Measurements from ENCODE around the gene GET4.
A peak's percentile ranks its signal among the peaks of the same experiment; 100 is the strongest.
"Not testable (repeated sequence)": the region's sequence is repeated elsewhere in the genome, so short reads cannot be mapped to it uniquely, and the experiment has no call there.

The GET4 gene

GRCh38 chr7:845731-846130 is 30.6 kb upstream of the GET4 start:
- DNase-seq (ENCODE audit: low spot score) (no peak), FAIRE-seq (no peak)

- FAIRE-seq; DNase-seq (ENCODE audit: low spot score): not testable (repeated sequence)
These were observed 29.2 kb upstream of the GET4 start for GRCh38 chr7:846958-847650.

GRCh38 chr7:847728-848127 is 28.6 kb upstream of the GET4 start:
- FAIRE-seq; DNase-seq (ENCODE audit: low spot score): not testable (repeated sequence)

- DNase-seq (ENCODE audit: low spot score) (no peak), FAIRE-seq (peak; percentile 80)
These were observed 27.2 kb upstream of the GET4 start for GRCh38 chr7:849145-849544.

GRCh38 chr7:849781-850180 is 26.6 kb upstream of the GET4 start:
- no peak for DNase-seq (ENCODE audit: low spot score)
- no peak for FAIRE-seq

- FAIRE-seq (no peak), DNase-seq (ENCODE audit: low spot score) (no peak)
These were observed 25.1 kb upstream of the GET4 start for GRCh38 chr7:851204-851603.

GRCh38 chr7:853366-854117 is 22.8 kb upstream of the GET4 start:
- no peak for DNase-seq (ENCODE audit: low spot score)
- peak; percentile 55 for FAIRE-seq

GRCh38 chr7:854118-854775 is 22.1 kb upstream of the GET4 start:
- DNase-seq (ENCODE audit: low spot score), result no peak
- FAIRE-seq, result peak; percentile 78

- DNase-seq (ENCODE audit: low spot score) (no peak), FAIRE-seq (no peak)
These were observed 20.5 kb upstream of the GET4 start for GRCh38 chr7:855686-856369.

- DNase-seq (ENCODE audit: low spot score) (no peak), FAIRE-seq (peak; percentile 32)
These were observed 19.8 kb upstream of the GET4 start for GRCh38 chr7:856444-857095.

- FAIRE-seq (no peak), DNase-seq (ENCODE audit: low spot score) (no peak)
These were observed 18.7 kb upstream of the GET4 start for GRCh38 chr7:857661-858060.

- FAIRE-seq (no peak), DNase-seq (ENCODE audit: low spot score) (no peak)
These were observed 16.9 kb upstream of the GET4 start for GRCh38 chr7:859359-860030.

GRCh38 chr7:860149-860548 is 16.2 kb upstream of the GET4 start:
- peak; percentile 27 for FAIRE-seq

GRCh38 chr7:861222-861621 is 15.1 kb upstream of the GET4 start:
- FAIRE-seq, result peak; percentile 77
- no peak for DNase-seq (ENCODE audit: low spot score)

More at GRCh38 chr7:860149-860548, 16.2 kb upstream of the GET4 start:
- no peak for DNase-seq (ENCODE audit: low spot score)

GRCh38 chr7:862157-862556 is 14.2 kb upstream of the GET4 start:
- FAIRE-seq, result peak; percentile 52
- no peak for DNase-seq (ENCODE audit: low spot score)

GRCh38 chr7:863106-863505 is 13.2 kb upstream of the GET4 start:
- no peak for DNase-seq (ENCODE audit: low spot score)
- no peak for FAIRE-seq

- FAIRE-seq, result no peak
These were observed 10.4 kb upstream of the GET4 start for GRCh38 chr7:865921-866320.

GRCh38 chr7:867001-867405 is 9.4 kb upstream of the GET4 start:
- DNase-seq (ENCODE audit: low spot score) (no peak), FAIRE-seq (peak; percentile 94)

More at GRCh38 chr7:865921-866320, 10.4 kb upstream of the GET4 start:
- no peak for DNase-seq (ENCODE audit: low spot score)

- DNase-seq (ENCODE audit: low spot score) (no peak), FAIRE-seq (no peak)
These were observed 8.8 kb upstream of the GET4 start for GRCh38 chr7:867406-868188.

- DNase-seq (ENCODE audit: low spot score) (no peak), FAIRE-seq (peak; percentile 42)
These were observed 8.2 kb upstream of the GET4 start for GRCh38 chr7:868189-868486.
